GM18520 (cell line): ENCODE results near the gene ZDHHC19.
"Not testable (repeated sequence)": the region's sequence is repeated elsewhere in the genome, so short reads cannot be mapped to it uniquely, and the experiment has no call there.

Source experiments
- ATAC-seq: cut with Tn5 transposase; IDR thresholded peaks from one replicate; pipeline ENCODE4 v1.9.1; 2021; ENCODE audit not compliant: unreplicated experiment

ZDHHC19 gene

DNA sequence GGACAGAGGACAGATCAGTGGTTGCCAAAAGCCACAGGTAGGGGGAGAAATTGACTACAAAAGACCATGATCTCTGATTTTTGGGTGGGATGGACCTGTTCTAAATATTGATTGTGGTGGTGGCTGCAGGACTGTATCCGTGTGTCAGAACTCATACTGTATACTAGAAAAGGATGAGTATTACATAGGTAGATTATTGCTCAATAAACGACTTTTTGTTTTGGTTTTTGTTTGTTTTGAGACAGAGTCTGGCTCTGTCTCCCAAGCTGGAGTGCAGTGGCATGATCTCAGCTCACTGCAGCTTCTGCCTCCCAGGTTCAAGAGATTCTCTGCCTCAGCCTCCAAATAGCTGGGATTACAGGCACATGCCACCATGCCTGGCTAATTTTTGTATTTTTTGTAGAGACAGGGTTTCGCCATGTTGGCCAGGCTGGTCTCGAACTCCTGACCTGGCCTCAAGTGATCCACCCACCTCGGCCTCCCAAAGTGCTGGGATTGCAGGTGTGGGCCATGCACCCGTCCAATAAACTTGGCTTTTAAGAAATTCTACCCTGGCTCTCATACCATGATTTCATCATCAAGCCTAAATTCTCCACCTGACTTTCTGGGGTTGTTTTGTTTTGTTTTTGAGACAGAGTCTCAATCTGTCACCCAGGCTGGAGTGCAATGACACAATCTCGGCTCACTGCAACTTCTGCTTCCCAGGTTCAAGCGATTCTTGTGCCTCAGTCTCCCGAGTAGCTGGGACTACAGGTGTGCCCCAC, 5.6 kb downstream of the ZDHHC19 start:
- ATAC-seq = not testable (repeated sequence)

- ATAC-seq = no peak
These were observed 7.4 kb downstream of the ZDHHC19 start for GRCh38 chr3:196203846-196204245.

GRCh38 chr3:196202516-196202970, 8.7 kb downstream of the ZDHHC19 start:
- ATAC-seq = no peak

GRCh38 chr3:196198771-196199753, 12.1 kb downstream of the ZDHHC19 start:
- no peak for ATAC-seq

DNA sequence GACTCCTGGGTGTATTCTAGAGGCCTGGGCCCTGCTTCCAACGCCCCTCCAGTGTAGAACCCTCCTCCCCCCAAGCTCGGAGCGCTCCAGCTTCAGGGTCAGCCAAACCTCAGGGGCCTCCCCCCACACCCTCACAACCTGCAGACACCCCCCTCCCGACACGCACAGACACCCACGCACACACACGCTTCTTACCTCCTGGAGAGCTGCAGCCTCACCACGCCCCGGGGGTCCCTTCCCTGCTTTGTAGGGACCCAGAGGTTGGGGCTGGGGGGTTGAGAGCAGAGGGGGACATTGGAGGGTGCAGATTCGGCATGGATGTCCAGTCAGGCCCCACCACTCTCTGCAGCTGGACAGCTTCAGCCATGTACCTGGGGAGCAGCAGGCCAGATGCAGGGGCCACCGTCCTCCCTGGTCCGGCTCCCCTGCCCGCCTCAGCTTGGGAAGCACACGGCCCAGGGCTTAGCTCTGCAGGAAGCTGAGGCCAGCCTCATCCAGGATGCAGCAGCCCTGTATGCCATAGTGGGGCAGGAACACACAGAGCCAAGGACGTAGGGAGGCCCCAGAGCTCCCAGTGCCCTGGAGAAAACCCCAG, 13.0 kb downstream of the ZDHHC19 start:
- no peak for ATAC-seq

- ATAC-seq = no peak
These were observed 13.7 kb downstream of the ZDHHC19 start for GRCh38 chr3:196197524-196197923.

- ATAC-seq = no peak
These were observed 15.4 kb downstream of the ZDHHC19 start for GRCh38 chr3:196195664-196196265.

DNA sequence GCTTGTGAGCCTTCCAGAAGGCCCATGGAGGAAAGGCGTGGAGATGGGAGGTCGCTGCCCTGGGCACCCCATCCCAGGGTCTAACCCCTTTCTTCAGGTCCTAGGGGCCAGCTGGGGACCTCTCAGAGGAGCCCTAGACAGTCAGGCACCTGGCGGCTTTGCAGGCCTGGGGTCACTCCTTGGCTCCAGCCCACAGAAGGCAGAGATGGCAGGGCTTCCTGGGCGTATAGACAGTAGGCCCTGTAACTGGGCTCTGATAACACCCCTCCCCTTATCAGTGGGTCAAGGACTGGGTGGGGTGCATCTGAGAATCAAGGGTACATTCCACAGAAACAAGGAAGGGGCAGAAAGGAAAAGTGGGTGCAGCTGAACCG, 16.7 kb downstream of the ZDHHC19 start:
- ATAC-seq = no peak

DNA sequence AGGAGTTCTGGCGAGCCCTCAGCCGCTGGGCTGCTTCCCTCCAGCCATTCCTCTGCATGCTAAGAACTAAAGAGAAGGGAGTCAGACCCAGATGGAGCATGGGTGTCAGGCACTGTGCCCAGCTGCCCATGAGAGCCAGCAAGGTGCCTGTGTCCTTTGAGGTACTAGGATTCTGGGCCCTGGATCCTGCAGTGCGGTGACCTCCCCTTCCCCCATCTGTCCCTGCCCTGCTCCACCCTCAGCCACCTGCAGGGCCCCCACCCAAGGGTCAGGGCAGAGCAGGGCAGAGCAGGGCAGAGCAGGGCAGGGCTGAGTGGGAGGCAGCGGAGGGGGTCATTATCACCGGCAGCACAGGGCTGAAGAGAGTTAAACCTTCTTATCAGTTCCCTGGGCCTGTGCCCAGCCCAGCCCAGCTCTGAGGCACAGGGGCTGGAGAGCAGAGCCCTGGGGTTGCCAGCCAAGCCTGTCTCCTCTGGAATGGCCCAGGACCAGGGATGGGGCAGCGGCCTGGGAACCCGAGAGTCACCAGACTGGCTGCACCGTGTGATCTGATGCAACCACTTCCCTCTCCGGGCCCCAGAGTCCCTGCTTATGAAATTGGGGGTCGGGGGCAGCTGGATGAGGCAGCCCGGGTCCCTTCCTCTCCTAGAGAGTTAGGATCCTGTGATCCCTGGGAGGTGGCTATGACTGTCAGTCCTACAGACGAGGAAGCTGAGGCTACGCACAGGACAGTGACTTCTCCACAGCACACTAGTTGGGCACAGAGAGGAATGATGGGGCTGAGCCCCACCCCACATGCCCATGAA, 17.3 kb downstream of the ZDHHC19 start:
- ATAC-seq = no peak

- no peak for ATAC-seq
These were observed 18.0 kb downstream of the ZDHHC19 start for GRCh38 chr3:196193133-196193735.

DNA sequence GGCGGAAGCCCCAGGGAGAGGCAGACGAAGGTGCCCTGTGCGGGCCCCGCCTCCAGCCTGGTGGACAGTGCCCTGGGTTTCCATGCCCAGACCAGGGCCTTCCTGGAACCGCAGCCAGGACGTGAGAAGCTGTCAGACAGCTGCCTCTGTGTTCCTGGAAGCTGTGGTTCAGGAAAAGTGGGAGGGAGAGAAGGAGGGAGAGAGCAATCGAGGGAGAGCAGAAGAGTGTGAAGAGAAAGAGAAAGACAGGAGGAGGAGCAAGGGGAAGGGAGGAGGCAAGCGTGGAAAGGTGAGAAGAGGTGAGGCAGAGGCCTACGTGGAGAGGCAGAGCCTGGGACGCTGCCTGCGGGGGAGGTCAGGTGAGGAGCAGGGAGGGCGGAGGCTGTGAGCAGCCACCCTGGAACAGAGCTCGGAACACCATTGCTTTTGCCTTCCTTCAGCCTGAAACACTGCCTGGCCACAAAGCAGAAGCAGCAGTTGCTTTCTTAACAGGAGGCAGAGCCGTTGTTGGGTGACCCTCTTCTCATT, 18.6 kb downstream of the ZDHHC19 start:
- no peak for ATAC-seq

- no peak for ATAC-seq
These were observed 19.1 kb downstream of the ZDHHC19 start for GRCh38 chr3:196192036-196192523.

DNA sequence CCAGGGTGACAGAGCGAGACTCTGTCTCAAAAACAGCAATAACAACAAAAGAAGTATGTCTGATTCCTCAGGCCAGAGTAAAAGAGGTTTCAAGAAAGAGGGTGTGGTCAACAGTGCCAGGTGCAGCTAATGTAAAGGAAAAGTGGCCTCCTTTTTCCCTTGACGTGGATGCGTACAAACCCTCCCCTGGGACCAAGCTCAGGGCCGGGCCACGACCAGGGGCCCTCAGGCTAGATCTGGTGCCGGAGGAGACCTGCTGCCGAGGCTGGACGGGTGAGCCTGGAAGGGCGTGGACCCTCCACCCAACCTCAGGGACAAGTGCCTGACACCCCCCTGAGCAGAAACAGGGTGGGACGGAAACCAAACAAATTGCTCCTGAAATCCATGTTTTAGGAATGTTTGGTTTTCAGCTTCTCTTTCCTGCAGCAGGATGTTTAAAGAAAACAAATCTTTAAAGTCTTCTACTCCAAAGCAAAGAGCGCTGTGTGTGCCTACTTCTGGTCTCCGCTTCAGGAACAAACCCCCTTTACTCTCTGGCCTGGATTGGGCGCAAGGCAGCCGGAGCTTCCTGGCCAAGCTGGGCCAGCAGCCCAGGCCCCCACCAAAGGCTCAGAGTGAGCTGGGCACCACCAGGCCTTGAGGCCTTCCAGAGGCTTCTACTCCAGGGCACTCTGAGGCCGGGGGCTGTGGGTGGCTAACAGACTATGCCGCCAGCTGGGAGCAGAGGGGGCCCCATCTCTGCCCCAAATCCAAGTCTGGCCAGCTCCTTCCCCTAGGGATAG, 21.4 kb downstream of the ZDHHC19 start:
- ATAC-seq = no peak

DNA sequence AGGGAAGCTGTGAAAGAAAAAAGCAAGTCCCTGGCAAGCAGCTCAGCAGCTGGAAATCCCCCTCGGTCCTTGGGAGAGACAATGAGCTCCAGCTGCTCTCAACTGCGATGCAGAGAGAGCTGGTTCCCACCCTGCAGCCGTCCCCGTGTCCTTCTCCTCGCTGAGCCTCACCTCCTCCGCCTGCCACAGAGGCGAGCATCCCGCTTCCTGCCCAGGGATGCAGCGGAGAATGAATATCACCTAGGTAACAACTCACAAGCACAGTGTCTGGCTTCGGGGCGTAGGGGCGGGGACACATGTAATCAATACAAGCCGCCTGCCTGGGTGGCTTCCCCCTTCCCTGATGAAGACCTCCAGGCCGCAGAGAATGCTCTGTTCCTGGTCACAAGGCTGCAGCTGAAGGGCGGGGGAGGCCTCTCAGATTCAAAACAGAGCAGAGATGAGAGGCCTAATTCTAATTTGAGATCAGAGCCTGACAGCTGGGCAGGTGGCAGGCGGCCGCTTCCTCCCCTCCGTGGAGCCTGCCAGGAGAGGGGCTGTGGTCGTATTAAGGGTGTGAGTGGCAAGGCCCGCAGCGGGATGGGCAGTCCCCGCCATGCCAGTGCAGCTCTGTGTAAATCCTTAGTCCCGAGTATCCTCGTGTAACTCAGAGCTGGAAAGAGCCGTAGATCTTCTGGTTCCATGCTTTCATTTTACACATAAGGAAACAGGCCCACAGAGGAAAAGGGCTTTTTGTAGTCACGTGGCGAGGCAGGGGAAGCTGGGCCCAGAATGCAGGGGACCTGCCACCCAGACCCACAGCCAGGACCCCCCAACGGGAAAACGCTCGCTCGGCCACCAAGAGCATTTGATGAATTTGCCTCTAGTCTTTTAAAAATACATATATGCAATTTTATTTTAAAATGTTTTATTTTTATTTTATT, 24.3 kb downstream of the ZDHHC19 start:
- ATAC-seq = peak; percentile 35

- no peak for ATAC-seq
These were observed 26.3 kb downstream of the ZDHHC19 start for GRCh38 chr3:196184881-196185280.

- not testable (repeated sequence) for ATAC-seq
These were observed 27.1 kb downstream of the ZDHHC19 start for GRCh38 chr3:196184169-196184432.

- no peak for ATAC-seq
These were observed 30.1 kb downstream of the ZDHHC19 start for GRCh38 chr3:196181127-196181546.

- no peak for ATAC-seq
These were observed 30.9 kb downstream of the ZDHHC19 start for GRCh38 chr3:196180346-196180745.
